WTC11 (cell line): ENCODE results near the gene AUP1.

Experiments
- CBFB ChIP-seq: sonication (generic); formaldehyde crosslinking; IDR thresholded peaks from 2 replicates; pipeline ENCODE4 v1.8.1; 2022; ENCODE audit warnings: mild to moderate bottlenecking, low read depth, missing genetic modification reagents
- CTCF ChIP-seq: fragments of 200-600 bp; IDR thresholded peaks from 2 replicates; pipeline ENCODE4 v1.8.0; 2022; ENCODE audit warnings: antibody characterized with exemption
- ESRRA ChIP-seq: sonication (generic); formaldehyde crosslinking; IDR thresholded peaks from 2 replicates; pipeline ENCODE4 v1.8.1; 2022; ENCODE audit warnings: mild to moderate bottlenecking, missing genetic modification reagents, borderline replicate concordance
- MAX ChIP-seq: sonication (generic); formaldehyde crosslinking; IDR thresholded peaks from 2 replicates; pipeline ENCODE4 v1.8.0; 2022; ENCODE audit warnings: mild to moderate bottlenecking, missing genetic modification reagents
- TF ChIP-seq, protein P1 (sequence below): sonication (generic); formaldehyde crosslinking; IDR thresholded peaks from 2 replicates; pipeline ENCODE4 v1.8.1; 2022; ENCODE audit warnings: low read depth, mild to moderate bottlenecking, moderate library complexity, missing genetic modification reagents, borderline replicate concordance

DNA sequence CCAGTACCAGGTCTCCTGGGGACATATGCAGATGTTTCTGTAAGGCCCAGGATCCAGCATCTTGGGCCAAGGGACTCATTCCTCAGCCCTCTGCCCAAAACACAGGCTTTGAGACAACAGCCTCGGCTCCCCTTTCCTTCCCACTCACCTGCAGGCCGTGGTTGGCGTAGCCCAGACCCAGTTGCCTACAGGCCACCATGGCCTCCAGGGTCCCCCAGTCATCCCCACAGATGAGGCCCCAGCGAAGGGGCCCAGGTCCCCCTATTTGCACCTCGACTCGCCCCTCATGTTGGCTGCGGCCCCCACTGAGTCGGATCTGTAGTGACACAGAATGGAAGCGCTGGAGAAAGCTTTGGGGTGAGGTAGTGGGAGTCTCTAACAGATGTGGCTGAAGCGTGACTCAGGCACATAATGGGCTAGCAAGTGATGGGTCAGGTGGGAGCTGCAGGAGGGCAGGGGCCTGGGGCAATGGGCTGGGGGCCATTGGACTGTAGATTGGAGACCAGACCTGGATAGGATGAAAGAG lies 6.0 kb upstream of the AUP1 start:
- no peak for TF ChIP-seq CTCF
- TF ChIP-seq CBFB (CRISPR knock-in tag): no peak
- TF ChIP-seq MAX (CRISPR knock-in tag): no peak
- no peak for TF ChIP-seq ESRRA
- TF ChIP-seq, protein P1, sequence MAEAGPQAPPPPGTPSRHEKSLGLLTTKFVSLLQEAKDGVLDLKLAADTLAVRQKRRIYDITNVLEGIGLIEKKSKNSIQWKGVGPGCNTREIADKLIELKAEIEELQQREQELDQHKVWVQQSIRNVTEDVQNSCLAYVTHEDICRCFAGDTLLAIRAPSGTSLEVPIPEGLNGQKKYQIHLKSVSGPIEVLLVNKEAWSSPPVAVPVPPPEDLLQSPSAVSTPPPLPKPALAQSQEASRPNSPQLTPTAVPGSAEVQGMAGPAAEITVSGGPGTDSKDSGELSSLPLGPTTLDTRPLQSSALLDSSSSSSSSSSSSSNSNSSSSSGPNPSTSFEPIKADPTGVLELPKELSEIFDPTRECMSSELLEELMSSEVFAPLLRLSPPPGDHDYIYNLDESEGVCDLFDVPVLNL (CRISPR knock-in tag): no peak
